ENCODE results near the gene KCNC3.

The KCNC3 gene

GRCh38 chr19:50300814-50301606, 28.2 kb downstream of the KCNC3 start:
- no peak for TF ChIP-seq ZNF274 (IDR thresholded peaks at IDR 0.05; ENCODE audit: low read depth, low read length)
- TF ChIP-seq SUZ12 (IDR thresholded peaks at IDR 0.05; ENCODE audit: extremely low read depth, insufficient read depth, insufficient read length): no peak
- TF ChIP-seq YY1 (IDR thresholded peaks at IDR 0.05; ENCODE audit: insufficient read depth, insufficient read length): no peak
- no peak overlapping the region for H3K4me3 ChIP-seq (ENCODE audit: insufficient read length, low read depth)
- H3K27me3 ChIP-seq (ENCODE audit: insufficient read depth, insufficient read length): peaks cover 18% of the 10 kb centered on the region
- no peak overlapping the region for H3K9ac ChIP-seq (ENCODE audit: insufficient read length, low read depth)
- H3K4me1 ChIP-seq (ENCODE audit: insufficient read depth, insufficient read length): no peaks in the 10 kb centered on the region
- peaks cover 1% of the 10 kb centered on the region; the same call in 1 of the 2 replicates for H3K9me3 ChIP-seq (ENCODE audit: insufficient read depth, low read length)
- H3K36me3 ChIP-seq (ENCODE audit: insufficient read depth, insufficient read length, low read length): no peaks in the 10 kb centered on the region
- no peak for DNase-seq (ENCODE audit: low read depth, low spot score)

- no peaks in the 10 kb centered on the region for H3K9me3 ChIP-seq (ENCODE audit: insufficient read depth, low read length)
- H3K36me3 ChIP-seq (ENCODE audit: insufficient read depth, insufficient read length, low read length): no peaks in the 10 kb centered on the region
- no peak for DNase-seq (ENCODE audit: low read depth, low spot score)
- H3K27me3 ChIP-seq (ENCODE audit: insufficient read depth, insufficient read length): peaks cover 16% of the 10 kb centered on the region
- H3K4me1 ChIP-seq (ENCODE audit: insufficient read depth, insufficient read length): no peaks in the 10 kb centered on the region
- H3K4me3 ChIP-seq (ENCODE audit: insufficient read length, low read depth): no peak overlapping the region
- H3K9ac ChIP-seq (ENCODE audit: insufficient read length, low read depth): no peak overlapping the region
- TF ChIP-seq SUZ12 (IDR thresholded peaks at IDR 0.05; ENCODE audit: extremely low read depth, insufficient read depth, insufficient read length): no peak
- TF ChIP-seq YY1 (IDR thresholded peaks at IDR 0.05; ENCODE audit: insufficient read depth, insufficient read length): no peak
- TF ChIP-seq ZNF274 (IDR thresholded peaks at IDR 0.05; ENCODE audit: low read depth, low read length): no peak
These were observed 29.1 kb downstream of the KCNC3 start for GRCh38 chr19:50300051-50300450.

DNA sequence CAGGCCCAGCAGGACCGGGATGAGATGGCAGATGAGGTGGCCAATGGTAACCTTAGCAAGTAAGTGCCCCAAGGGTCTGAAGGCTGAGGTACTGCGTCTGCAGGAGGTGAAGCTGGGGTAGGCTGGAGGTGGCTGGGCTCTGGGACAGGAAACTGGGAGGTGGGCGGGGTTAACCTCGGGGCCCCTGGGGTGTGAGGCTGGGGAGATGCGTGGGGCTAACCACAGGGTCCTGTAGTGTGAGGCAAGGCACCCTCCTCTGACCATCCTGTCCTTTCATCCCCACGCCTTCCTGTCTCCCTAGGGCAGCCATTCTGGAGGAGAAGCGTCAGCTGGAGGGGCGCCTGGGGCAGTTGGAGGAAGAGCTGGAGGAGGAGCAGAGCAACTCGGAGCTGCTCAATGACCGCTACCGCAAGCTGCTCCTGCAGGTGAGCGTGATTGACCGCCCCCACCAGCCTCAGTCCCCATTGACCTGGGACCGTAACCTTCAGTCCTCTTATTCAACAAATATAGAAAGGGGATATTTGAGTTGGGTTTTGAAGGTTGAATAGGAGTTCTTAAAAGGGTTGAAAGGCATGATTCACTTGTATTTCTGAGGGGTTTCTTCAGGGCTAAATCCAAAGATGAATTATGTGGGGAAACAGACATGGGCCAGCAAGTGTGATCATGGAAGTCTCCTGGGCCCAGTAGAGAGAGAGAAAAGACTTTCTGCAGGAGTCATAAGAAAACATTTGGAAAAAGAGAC, 35.7 kb downstream of the KCNC3 start:
- H3K27me3 ChIP-seq (ENCODE audit: insufficient read depth, insufficient read length): no peaks in the 10 kb centered on the region
- H3K36me3 ChIP-seq (ENCODE audit: insufficient read depth, insufficient read length, low read length): peaks cover 3% of the 10 kb centered on the region
- no peak overlapping the region for H3K4me3 ChIP-seq (ENCODE audit: insufficient read length, low read depth)
- DNase-seq (ENCODE audit: low read depth, low spot score): no peak
- no peaks in the 10 kb centered on the region for H3K9me3 ChIP-seq (ENCODE audit: insufficient read depth, low read length)
- H3K9ac ChIP-seq (ENCODE audit: insufficient read length, low read depth): no peak overlapping the region
- peaks cover 11% of the 10 kb centered on the region for H3K4me1 ChIP-seq (ENCODE audit: insufficient read depth, insufficient read length)
- TF ChIP-seq ZNF274 (IDR thresholded peaks at IDR 0.05; ENCODE audit: low read depth, low read length): no peak

DNA sequence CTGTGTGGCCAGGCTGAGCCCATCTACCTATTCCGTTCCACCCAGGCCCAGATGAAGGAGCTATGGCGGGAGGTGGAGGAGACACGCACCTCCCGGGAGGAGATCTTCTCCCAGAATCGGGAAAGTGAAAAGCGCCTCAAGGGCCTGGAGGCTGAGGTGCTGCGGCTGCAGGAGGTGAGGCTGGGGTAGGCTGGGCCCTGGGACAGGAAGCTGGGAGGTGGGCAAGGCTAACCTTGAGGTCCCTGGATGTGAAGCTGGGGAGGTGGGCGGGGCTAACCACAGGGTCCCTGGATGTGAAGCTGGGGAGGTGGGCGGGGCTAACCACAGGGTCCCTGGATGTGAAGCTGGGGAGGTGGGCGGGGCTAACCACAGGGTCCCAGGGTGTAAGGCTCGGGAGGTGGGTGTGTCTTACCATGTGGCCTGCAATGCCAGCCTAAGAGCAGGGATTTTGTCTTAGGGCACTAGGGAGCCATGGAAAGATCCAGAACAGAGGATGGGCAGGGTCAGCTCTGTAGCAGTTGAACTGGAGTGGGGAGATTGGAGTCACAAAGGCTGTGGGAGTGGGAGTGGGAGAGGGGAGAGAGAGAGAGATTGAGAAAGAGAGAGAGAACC, 36.9 kb downstream of the KCNC3 start:
- no peak overlapping the region for H3K9ac ChIP-seq (ENCODE audit: insufficient read length, low read depth)
- no peaks in the 10 kb centered on the region for H3K9me3 ChIP-seq (ENCODE audit: insufficient read depth, low read length)
- H3K4me3 ChIP-seq (ENCODE audit: insufficient read length, low read depth): no peak overlapping the region
- H3K27me3 ChIP-seq (ENCODE audit: insufficient read depth, insufficient read length): no peaks in the 10 kb centered on the region
- TF ChIP-seq ZNF274 (IDR thresholded peaks at IDR 0.05; ENCODE audit: low read depth, low read length): no peak
- TF ChIP-seq YY1 (IDR thresholded peaks at IDR 0.05; ENCODE audit: insufficient read depth, insufficient read length): no peak
- no peak for TF ChIP-seq SUZ12 (IDR thresholded peaks at IDR 0.05; ENCODE audit: extremely low read depth, insufficient read depth, insufficient read length)
- peaks cover 11% of the 10 kb centered on the region for H3K4me1 ChIP-seq (ENCODE audit: insufficient read depth, insufficient read length)
- H3K36me3 ChIP-seq (ENCODE audit: insufficient read depth, insufficient read length, low read length): peaks cover 3% of the 10 kb centered on the region
- no peak for DNase-seq (ENCODE audit: low read depth, low spot score)

DNA sequence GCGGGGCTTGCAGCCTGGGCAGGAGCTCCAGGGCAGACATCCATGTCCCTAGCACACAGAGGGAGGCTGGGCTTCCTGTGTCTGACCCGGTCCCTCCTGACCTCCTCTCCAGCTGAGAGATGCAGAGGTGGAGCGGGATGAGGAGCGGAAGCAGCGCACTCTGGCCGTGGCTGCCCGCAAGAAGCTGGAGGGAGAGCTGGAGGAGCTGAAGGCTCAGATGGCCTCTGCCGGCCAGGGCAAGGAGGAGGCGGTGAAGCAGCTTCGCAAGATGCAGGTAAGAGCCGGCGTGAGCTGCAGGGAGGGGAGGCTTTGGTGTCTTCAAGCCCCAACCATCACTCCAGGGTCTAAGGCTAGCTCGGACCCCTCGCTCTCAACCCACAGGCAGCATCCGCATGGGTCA, 38.4 kb downstream of the KCNC3 start:
- Histone ChIP-seq H3K4me3 (ENCODE audit: insufficient read length, low read depth) (no peak overlapping the region), H3K4me1 (ENCODE audit: insufficient read depth, insufficient read length) (peaks cover 11% of the 10 kb centered on the region), H3K9ac (ENCODE audit: insufficient read length, low read depth) (no peak overlapping the region), H3K27me3 (ENCODE audit: insufficient read depth, insufficient read length) (no peaks in the 10 kb centered on the region), H3K36me3 (ENCODE audit: insufficient read depth, insufficient read length, low read length) (peaks cover 3% of the 10 kb centered on the region), H3K9me3 (ENCODE audit: insufficient read depth, low read length) (peaks cover 8% of the 10 kb centered on the region)
- TF ChIP-seq YY1 (IDR thresholded peaks at IDR 0.05; ENCODE audit: insufficient read depth, insufficient read length): no peak
- no peak for TF ChIP-seq ZNF274 (IDR thresholded peaks at IDR 0.05; ENCODE audit: low read depth, low read length)
- TF ChIP-seq SUZ12 (IDR thresholded peaks at IDR 0.05; ENCODE audit: extremely low read depth, insufficient read depth, insufficient read length): no peak
- no peak for DNase-seq (ENCODE audit: low read depth, low spot score)

DNA sequence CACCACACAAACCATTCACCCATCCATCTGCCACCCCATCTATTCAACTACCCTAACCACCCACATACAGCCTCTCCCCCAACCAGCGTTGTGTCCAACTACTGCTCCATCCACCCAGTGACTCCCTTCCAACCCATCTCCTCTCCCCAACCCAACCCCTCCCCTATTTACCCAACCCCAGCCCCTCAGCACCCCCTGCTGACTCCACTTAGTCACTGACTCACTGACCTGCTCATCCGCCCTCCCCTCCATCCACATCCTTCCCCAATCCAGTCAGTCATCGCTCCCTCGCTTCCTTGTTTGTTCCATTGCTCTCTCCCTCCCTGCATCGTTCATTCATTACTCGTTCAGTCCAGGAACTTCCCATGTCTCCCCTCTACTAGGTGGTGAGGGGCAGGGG, 39.2 kb downstream of the KCNC3 start:
- peaks cover 3% of the 10 kb centered on the region for H3K36me3 ChIP-seq (ENCODE audit: insufficient read depth, insufficient read length, low read length)
- peaks cover 16% of the 10 kb centered on the region for H3K9me3 ChIP-seq (ENCODE audit: insufficient read depth, low read length)
- no peaks in the 10 kb centered on the region for H3K27me3 ChIP-seq (ENCODE audit: insufficient read depth, insufficient read length)

GRCh38 chr19:50288954-50289353, 40.2 kb downstream of the KCNC3 start:
- Histone ChIP-seq H3K27me3 (ENCODE audit: insufficient read depth, insufficient read length) (no peaks in the 10 kb centered on the region), H3K9me3 (ENCODE audit: insufficient read depth, low read length) (peaks cover 17% of the 10 kb centered on the region), H3K4me3 (ENCODE audit: insufficient read length, low read depth) (no peak overlapping the region), H3K4me1 (ENCODE audit: insufficient read depth, insufficient read length) (peaks cover 11% of the 10 kb centered on the region), H3K9ac (ENCODE audit: insufficient read length, low read depth) (no peak overlapping the region), H3K36me3 (ENCODE audit: insufficient read depth, insufficient read length, low read length) (peaks cover 3% of the 10 kb centered on the region)
- TF ChIP-seq YY1 (IDR thresholded peaks at IDR 0.05; ENCODE audit: insufficient read depth, insufficient read length) (no peak), SUZ12 (IDR thresholded peaks at IDR 0.05; ENCODE audit: extremely low read depth, insufficient read depth, insufficient read length) (no peak), ZNF274 (IDR thresholded peaks at IDR 0.05; ENCODE audit: low read depth, low read length) (no peak)
- DNase-seq (ENCODE audit: low read depth, low spot score): no peak

More for the DNA sequence above, 39.2 kb downstream of the KCNC3 start:
- Histone ChIP-seq H3K9ac (ENCODE audit: insufficient read length, low read depth) (no peak overlapping the region), H3K4me1 (ENCODE audit: insufficient read depth, insufficient read length) (peaks cover 11% of the 10 kb centered on the region), H3K4me3 (ENCODE audit: insufficient read length, low read depth) (no peak overlapping the region)
- DNase-seq (ENCODE audit: low read depth, low spot score): no peak
- no peak for TF ChIP-seq SUZ12 (IDR thresholded peaks at IDR 0.05; ENCODE audit: extremely low read depth, insufficient read depth, insufficient read length)
- no peak for TF ChIP-seq ZNF274 (IDR thresholded peaks at IDR 0.05; ENCODE audit: low read depth, low read length)
- no peak for TF ChIP-seq YY1 (IDR thresholded peaks at IDR 0.05; ENCODE audit: insufficient read depth, insufficient read length)

All from NT2/D1 (cell line).